ENCODE measurements around the gene PLA2G4B.

GRCh38 chr15:41894251-41894790 is 55.7 kb downstream of the PLA2G4B start:
- TF ChIP-seq POLR2A (IDR thresholded peaks at IDR 0.05; ENCODE audit: low read depth, low read length) (no peak), SPI1 (IDR thresholded peaks at IDR 0.05; ENCODE audit: low read depth, low read length) (no peak), POLR2AphosphoS5 (IDR thresholded peaks at IDR 0.05; ENCODE audit: low read depth, low read length) (no peak), TAF1 (IDR thresholded peaks at IDR 0.05; ENCODE audit: low read depth, low read length) (no peak), POU2F2 (IDR thresholded peaks at IDR 0.05; ENCODE audit: low read depth, low read length) (no peak), PAX5 (IDR thresholded peaks at IDR 0.05; ENCODE audit: insufficient read depth, low read length, severe bottlenecking) (no peak)

Data from GM12891 (cell line).